GM18868 (cell line): ENCODE measurements around the gene CCNQ.

Source experiments
- ATAC-seq: cut with Tn5 transposase; IDR thresholded peaks from one replicate; pipeline ENCODE4 v1.9.1; 2021; ENCODE audit warnings: mild to moderate bottlenecking, moderate library complexity; ENCODE audit not compliant: unreplicated experiment

The CCNQ gene

DNA sequence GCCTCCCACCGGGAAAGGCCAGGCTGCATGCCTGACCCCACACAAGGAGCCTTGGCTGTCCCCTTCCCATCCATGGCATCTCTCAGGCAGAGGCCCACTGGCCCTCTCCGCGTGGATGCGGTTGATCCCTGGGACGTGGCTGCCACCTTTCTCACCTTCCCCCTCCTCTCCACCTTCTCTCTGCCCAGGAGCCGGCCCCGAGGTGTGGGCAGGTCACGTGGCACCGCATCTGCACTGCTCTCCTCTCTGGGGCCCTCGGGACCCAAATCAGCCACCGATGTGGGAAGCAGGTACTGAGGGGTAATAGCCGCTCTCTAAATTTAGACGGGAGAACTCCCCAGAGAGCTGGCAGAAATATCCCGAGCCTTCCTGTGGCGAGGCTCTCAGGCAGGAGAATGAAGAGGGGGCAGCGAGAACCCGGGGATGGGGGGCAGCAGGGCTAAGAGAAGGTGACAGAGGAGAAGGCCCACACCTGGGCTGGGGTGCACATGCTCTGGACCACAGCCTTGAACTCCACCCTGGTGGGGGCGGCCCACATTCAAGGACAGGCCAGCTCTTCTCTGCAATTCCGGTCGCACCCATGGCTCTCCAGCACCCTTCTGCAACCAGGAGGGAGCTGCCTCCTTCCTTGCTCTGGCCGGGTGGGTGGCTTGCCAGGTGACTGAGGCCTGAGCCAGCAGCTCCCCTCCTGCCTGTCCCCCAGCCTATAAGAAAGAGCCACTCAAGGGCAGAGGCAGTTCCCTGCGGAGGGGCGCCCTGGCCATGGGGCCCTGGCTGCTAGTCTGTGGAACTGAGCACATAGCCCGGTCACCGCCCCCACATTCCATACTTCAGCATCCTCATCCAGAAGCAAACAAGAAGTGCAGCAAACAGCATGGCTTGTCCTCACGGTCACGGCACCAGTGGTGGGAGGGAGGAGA, 38.4 kb upstream of the CCNQ start:
- no peak for ATAC-seq

DNA sequence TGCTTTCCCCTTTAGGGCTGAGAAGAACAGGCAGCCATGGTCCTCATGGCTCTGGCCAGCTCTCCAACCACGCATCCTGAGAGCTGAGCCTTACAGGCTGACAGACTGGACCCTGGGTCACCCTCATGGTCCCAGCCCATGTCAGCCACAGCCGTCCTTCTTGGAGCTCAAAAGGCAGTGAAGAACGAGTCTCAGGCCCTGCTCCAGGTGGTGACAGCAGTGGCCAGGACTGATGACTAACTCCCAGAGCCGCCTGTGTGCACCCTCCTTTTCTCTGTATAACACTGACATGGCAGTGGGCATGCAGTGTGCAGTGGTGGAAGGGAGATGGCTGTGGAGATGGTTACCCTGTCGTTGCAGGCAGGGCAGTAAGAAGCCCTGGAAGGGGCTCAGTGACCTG, 37.8 kb upstream of the CCNQ start:
- no peak for ATAC-seq

DNA sequence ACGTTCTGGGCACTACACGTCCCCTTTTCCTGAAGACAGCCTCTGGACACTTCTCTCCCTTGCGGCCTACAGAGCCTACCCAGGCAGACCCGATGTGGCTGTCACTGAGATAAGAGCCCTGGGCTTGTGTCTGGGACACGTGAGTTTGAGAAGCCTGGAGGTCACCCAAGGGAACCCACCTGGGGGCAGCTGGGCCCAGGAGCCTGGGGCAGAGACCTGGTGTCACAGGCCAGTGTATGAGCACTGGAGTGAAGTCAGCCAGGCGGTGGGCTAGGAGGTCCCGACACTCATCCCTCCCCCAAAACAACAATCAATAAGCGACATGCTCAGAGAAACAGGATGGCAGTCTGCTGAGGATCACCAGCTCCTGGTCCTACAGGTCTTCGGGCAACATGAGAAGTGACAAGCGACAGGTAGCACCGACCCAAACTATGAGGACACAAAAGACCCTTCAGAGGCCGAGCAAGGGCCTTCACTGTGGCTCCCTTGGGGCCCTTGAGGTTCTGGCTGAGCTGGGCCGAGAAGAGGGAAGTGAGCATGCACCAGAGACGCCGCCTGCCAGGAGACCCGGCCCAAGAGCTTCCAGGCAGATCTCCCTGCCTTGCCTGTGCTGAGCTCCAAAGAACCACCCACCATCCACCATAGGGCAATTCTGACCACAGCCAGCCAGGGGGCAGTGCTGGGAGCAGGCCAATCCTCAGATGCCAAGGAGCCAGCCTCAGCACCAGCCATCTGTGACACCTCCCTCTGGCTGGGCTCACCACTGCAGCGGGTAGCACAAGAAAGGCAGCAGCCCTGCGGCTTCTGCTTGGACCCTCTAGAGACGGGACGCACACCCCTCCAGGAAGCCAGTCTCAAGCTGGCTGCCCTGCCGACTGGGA, 37.1 kb upstream of the CCNQ start:
- ATAC-seq: peak; percentile 49

DNA sequence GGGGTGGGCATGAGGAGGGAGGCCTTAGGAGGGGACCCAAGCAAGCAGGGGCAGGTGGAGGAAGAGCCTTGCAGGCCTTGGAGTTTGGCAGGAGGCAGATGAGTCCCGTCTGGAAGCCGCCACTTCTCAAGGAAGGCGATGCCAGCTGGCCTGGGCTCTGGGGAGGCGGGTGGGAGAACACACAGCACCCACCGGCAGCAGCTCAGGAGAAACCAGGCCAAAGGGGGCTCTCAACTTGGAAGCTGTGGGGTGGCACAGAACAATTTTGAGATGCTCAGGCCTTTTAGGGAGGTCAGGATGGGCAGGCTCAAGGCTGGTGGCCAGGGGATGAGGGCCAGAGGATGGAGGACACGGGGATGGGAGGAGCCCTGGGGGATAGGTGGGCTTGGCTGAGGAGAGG, 36.4 kb upstream of the CCNQ start:
- no peak for ATAC-seq

DNA sequence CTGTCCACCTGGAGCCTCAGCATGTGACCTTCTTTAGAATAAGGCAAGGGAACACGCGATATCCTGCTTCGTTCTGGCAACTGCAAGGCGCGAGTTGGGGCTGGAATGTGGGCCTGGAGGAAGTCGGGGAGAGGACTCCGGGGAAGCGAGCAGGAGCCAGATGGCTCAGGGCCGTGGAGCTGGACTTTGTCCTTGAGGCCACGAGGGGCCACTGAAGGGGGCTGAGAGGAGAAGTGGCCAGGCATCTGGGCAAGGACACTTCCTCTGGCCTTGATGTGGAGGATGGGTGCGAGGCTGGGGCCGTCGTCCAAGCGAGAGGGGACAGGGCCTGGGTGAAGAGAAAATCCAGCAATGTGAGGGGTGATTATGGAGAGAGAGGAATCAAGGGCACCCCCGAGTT, 35.9 kb upstream of the CCNQ start:
- ATAC-seq: no peak

DNA sequence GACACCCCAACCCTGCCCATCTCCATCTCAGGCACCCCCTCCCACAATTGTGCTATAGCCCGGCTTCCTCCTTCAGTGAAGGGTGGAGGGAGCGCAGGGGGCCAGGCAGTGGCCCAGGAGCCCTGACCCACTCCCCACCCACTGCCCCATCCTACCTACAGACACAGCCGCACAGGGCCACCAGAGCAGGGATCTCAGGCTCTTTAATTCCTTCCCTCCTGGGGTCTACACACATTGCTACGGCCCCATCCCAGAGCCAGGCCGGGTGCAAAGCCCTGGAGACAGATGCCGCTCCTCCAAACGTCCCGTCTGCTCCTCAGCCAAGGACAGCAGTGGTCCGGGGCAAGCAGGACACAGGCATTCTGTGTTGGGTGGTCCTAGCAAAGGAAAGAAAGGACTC, 35.3 kb upstream of the CCNQ start:
- ATAC-seq: no peak

DNA sequence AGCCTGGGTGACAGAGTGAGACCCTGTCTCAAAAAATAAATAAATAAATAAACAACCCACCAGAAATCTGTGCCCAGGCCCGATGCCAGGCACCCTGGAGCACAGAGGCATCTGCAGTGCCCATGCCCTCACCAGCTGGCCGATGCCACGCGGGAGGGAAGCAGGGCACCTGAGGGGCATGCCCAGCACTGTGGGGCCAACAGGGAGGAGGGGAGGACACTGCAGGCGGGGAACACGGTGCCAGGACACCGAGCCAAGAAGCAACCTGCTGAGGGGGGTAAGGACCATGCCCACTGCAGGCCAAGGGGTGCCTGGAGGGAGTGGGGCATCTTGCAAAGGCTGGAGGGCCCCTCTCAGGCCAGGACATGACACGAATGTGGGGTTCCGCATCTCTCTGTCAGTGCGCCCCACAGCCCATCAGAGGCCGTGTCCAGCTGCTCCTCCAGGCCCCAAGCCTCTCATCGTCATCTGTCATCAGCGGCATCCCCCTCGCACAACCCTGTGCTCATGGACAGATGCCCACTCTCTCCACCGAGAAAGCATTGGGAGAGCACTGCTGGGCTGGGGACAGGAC, 34.8 kb upstream of the CCNQ start:
- ATAC-seq: no peak

DNA sequence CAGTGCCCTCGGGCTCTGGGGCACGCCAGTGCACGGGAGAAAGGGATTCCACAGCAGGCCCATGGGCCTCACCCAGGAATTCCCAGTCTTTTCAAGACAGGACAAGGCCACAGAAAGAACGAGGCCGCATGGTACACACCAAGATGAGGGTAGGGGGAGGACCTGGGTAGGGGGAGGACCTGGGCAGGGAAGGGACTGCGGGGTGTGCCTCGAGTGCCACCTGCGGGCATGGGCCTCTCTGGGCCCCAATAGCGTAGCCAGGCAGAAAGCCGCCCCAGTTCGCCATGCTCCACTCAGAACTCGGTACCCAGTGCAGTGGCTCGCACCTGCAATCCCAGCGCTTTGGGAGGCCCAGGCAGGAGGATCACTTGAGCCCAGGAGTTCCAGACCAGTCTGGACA, 34.1 kb upstream of the CCNQ start:
- no peak for ATAC-seq

DNA sequence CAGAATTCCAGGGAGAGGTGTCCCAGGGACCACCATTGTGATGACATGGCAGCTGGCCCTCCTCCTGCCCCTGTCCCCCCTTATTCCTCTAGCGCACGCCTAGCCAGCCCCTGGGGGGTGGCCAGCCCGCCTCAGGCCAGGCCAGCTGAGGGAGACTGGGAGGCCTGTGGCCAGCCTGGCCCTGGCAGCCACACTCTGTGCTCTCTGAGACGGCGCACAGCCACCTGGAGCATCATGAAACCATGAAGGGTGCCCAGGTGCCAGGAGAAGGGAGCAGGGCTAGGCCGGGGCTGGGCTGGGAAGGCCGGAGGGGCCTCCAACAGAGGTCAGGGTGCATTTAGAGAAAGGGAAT, 33.6 kb upstream of the CCNQ start:
- no peak for ATAC-seq

DNA sequence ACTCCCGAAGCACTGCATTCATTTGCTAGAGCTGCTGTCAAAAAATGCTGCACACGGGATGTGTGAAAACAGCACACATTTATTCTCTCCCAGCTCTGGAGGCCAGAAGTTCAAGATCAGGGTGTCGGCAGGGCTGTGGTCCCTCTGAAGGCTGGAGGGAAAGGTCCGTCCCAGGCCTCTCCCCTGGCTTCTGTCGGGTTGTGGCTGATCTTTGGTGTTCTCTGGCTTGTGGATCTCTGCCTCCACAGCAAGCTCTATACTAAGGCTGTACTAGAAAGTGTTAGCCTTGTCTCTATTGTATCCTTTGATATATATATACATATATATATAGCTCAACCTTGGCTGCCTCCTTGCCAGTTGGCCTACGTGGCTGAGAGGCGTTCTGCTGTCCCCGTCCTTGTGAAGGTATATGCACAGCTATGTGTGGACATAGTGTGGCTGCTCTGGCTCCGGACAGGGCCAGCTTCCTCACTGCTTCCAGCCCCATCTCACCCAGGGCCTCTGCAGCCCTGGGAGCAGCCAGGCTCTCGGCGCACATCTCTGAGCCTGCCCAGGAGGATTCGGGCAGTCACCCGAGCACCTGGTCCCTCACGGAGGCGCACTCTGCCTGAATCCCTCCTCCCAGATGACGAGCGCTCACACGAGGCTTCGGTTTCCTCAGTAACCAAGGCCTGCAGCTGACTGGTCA, 33.1 kb upstream of the CCNQ start:
- no peak for ATAC-seq

DNA sequence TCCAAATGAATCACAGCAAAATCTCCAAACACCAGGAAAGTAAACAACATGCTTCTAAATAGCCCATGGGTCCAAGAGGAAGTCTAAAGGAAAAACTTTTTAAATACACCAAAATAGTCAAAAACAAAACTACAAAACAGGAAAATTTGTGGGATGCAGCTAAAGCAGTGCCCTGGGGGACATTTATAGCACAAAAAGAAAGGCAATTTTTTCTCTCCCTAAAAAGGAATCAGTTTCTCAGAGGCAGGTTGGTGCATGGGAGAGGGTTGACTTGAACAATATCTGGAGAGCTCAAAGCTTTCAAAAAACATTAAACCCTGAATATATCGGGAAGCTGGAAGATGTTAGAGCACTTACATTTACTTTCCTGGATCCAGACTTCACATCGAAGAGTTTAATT, 32.4 kb upstream of the CCNQ start:
- ATAC-seq: no peak

DNA sequence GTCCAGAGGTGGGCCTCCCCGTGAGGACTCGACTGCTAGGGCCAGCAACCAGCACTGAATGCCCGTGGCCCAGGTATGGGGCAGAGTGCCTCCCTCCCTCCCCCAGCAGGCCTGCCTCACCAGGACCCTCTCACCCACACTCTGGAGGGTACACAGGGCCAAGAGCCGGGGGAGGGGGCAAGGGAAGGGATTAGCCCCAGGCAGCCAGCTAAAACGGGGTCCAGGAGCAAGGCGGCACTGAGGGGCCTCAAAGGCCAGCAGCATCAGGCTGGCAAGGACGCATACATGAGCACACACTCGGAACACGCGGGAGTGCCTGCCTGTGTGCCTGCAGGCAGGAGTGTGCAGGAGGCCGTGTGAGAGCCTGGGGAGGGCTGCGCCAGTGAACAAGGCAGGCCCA, 29.7 kb upstream of the CCNQ start:
- ATAC-seq: no peak

DNA sequence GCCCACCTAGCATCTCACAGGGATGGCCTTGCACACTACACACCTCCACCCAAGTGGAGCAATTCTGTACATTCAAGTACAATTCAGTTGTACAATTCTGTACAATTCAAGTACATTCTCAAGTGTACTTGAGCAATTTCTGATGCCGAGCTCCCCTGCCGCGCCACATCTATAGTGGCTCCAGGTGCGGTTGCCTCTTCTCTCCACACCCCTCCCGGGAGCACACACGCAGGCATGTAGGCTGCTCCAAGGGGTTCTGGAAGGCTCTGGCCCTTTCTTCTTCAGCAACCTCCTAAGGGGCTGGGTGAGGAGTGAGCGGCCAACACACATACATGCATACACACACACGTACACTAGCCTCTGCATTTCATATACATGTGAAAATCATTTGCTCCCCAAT, 29.2 kb upstream of the CCNQ start:
- no peak for ATAC-seq

DNA sequence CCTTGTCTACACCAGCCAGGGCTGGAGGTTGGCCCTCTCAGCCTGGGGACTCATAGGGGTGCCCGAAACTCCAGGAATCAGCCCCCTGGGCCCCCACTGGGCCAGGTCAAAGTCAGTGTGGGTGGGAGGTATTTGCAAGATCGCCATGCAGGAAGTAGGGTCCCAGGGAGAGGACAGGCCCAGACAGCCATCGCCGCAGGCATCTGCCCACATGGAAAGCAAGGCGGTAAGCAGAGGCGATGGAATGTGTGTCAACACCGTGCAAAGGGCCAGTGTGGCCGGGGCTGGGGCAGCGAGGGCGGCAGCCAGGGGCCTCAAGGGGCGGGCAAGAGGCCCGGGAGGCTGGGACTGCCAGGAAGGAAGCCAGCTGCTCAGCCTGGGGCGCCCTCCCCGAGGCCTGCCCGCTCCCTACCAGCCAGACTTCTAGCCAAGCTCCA, 28.8 kb upstream of the CCNQ start:
- no peak for ATAC-seq

DNA sequence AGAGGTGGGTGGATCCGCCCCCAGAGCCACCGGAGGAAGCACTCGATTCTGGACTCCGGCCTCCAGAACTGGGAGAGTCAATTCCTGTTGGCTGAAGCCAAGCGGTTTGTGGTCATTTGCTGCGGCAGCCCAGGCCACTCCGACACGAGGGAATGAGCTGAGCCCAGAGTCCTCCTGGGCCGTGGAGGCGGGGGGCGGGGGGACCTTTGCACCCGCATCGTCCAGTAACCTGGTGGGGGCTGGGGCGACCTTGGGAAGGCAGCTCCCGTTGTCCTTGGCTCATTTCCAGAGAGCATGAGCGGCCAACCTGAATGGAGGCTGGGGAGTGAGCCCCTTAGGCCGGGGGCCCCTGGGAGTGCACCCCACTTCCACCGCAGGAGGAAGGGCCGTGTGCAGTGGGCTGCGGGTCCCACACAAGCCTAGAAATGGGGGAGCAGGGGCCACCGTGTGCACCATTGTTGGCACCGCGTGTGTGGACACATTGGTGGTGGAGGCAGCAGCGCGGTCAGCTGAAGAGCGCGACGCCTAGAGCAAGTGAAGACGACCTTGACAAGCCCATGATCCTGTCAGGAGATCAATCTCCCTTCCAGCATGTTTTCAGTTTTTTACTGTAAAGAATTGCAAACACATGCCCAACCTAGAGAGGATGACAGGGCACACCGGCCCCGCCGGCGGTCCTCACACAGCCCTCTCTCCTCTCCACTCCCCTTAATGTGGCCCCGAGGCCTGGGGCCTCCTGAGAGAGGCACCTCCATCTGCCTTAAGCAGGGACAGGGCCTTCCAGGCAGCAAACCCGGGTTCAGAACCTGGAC, 28.1 kb upstream of the CCNQ start:
- ATAC-seq: no peak

DNA sequence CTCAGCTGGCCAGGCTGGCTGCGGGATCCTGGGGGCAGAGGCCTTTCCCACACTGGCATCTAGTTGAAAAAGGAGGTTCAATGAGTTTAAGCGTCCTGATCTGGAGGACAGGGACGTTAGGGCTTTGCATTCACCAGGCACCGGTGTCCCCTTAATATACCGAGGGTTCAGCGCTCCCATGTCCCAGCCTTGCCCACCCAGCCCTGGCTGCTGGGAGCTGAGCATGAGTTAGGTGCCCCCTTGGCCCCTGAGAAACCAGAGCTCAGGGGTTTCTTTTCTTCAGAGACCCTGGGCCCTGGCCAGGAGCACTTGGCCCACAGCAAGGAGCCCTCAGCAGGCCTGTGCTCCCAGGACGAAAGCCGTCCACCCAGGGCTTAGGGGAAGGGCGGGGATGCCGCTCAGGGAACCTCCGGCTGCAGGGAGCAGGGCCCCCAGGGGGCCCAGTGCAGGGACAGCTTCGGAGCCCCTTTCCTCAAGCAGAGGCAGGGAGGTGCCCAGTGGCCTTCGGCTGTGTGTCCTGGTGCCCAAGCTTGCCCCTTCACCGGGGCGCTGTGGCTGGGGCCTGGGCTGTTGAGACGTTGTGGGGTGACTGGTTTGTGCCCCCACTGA, 27.2 kb upstream of the CCNQ start:
- no peak for ATAC-seq

DNA sequence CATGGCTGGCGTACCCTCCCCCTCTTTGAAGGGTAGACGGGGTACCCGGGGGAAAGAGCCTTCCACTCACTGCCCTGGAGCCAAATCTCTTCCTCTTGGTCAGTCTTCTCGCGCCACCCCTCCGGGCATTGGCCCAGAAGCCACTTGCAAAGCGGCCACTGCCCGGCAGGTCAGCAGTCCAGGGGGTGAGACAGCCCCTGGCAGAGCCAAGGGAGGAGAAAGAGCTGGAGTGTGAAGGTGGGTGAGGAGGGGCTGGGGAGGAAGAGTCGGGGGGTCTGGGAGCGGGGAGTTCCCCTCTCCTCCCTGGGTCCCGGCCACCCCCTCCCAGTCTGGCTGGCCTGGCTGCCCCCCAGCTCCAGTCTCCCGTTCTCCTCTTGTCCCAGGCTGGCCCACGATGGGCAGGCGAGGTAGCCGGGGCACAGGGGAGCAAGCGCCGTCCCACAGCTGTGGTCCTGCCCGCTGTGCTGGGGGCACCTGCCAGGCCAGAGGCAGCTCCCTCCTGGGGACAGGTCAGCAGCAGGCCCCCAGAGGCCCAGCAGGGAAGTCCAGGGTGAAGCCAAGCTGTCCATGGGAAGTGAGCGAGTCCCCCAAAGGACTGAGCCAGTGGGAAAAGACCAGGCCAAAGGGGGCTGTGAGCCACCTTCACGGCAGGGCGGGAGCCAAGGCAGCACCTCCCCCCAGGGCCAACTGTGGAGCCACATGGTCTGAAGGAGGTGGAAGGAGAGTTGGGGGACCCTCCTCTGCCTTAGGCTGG, 26.5 kb upstream of the CCNQ start:
- no peak for ATAC-seq

DNA sequence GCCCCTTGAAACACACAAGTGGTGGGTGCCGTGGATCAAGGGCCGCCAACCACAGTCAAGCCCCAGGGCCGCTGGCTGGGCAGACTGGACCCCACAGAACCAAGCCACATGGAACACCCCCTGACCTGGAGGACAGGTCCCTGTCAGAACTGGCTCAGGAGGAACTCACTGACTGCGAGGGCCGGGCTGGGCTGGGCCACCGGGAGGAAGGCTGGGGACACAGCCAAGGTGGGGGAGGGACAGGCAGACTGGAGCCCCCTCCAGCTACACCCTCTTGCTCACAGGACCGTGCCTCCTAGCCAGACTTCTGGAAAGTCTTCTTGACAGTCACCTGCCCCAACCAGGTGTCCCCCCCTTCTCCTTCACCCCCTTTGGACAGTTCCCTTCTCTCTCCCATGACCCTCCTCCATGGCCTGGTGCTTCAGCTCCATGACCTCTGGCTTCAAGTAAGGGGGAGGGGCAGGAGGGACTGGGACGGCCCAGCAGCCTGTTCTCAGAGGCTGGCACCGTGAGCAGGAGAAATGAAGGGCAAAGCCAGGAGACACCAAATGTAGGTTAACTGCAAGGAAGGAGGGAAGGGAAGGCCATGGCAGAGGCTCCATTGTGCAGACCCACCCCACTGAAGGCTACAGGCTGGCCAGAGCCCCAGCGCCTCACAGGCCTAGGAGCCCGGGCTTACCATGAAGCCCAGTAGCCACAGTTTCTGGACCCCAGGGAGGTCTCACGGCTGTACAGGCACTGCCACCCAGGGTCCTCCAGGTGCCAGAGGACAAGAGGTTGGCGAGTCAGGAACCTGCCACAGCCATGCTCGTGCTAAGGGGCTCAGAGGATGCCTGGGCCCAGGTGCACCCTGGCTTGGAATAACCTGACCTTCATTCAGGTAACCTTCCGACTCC, 25.5 kb upstream of the CCNQ start:
- no peak for ATAC-seq
